ENCODE results near the gene PIP. TPM values are rescaled to one million over a fixed set of nuclear protein-coding genes. Genes with fewer than 3 reads are reported as not detected.
A peak's percentile ranks its signal among the peaks of the same experiment; 100 is the strongest.
"Not testable (repeated sequence)": the region's sequence is repeated elsewhere in the genome, so short reads cannot be mapped to it uniquely, and the experiment has no call there.

PIP gene
- total RNA-seq, 2 experiments from 2014 or later, result not detected

DNA sequence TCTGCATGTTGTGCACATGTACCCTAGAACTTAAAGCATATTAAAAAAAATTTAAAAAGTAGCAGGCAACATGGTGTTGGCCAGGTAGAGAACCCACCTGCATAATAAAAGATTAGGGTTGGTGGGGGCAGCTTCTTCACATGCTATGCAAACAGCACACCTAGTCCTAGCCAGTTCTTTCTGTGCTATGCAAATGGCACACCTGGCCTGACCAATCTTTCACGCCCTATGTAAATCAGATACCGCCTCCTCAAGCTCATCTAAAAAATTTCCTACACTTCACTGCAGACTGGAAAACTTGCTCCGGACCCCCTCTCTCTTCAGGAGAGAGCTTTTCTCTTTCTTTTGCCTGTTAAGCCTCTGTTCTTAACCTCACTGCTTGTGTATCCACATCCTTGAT is 14.5 kb upstream of the PIP start:
- DNase-seq (no peak), ATAC-seq (ENCODE audit: poor library complexity) (no peak)
- Histone ChIP-seq H3K27ac (ENCODE audit: low read depth in 1 of 2, low read length in 2 of 2) (no peak overlapping the region), H3K4me1 (ENCODE audit: insufficient read depth, low read length) (no peaks in the 10 kb centered on the region), H3K27me3 (ENCODE audit: control insufficient read depth in 1 of 2, insufficient read depth in 2 of 2, low read length in 2 of 2) (no peaks in the 10 kb centered on the region), H3K9me3 (ENCODE audit: control insufficient read depth in 1 of 2, insufficient read depth in 1 of 2, low read length in 2 of 2) (peaks cover 0 to 7% of the 10 kb centered on the region in 2 experiments), H3K36me3 (ENCODE audit: insufficient read depth, low read length) (no peaks in the 10 kb centered on the region), H3K4me3 (ENCODE audit: low read length) (no peak overlapping the region)
- Mint-ChIP-seq H3K27ac (no peak overlapping the region), H3K27me3 (peaks cover 10% of the 10 kb centered on the region), H3K4me3 (no peak overlapping the region), H3K9me3 (peaks cover 11% of the 10 kb centered on the region), H3K36me3 (ENCODE audit: low read depth) (no peaks in the 10 kb centered on the region), H3K4me1 (ENCODE audit: low read depth) (no peaks in the 10 kb centered on the region)
- TF ChIP-seq, protein P1, sequence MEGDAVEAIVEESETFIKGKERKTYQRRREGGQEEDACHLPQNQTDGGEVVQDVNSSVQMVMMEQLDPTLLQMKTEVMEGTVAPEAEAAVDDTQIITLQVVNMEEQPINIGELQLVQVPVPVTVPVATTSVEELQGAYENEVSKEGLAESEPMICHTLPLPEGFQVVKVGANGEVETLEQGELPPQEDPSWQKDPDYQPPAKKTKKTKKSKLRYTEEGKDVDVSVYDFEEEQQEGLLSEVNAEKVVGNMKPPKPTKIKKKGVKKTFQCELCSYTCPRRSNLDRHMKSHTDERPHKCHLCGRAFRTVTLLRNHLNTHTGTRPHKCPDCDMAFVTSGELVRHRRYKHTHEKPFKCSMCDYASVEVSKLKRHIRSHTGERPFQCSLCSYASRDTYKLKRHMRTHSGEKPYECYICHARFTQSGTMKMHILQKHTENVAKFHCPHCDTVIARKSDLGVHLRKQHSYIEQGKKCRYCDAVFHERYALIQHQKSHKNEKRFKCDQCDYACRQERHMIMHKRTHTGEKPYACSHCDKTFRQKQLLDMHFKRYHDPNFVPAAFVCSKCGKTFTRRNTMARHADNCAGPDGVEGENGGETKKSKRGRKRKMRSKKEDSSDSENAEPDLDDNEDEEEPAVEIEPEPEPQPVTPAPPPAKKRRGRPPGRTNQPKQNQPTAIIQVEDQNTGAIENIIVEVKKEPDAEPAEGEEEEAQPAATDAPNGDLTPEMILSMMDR (IDR thresholded peaks at IDR 0.05), result no peak
- ChIA-PET CTCF (no interaction called here), POLR2A (no interaction called here)
- intact Hi-C loops (cut with DNase I, micrococcal nuclease), result no loop called here

DNA sequence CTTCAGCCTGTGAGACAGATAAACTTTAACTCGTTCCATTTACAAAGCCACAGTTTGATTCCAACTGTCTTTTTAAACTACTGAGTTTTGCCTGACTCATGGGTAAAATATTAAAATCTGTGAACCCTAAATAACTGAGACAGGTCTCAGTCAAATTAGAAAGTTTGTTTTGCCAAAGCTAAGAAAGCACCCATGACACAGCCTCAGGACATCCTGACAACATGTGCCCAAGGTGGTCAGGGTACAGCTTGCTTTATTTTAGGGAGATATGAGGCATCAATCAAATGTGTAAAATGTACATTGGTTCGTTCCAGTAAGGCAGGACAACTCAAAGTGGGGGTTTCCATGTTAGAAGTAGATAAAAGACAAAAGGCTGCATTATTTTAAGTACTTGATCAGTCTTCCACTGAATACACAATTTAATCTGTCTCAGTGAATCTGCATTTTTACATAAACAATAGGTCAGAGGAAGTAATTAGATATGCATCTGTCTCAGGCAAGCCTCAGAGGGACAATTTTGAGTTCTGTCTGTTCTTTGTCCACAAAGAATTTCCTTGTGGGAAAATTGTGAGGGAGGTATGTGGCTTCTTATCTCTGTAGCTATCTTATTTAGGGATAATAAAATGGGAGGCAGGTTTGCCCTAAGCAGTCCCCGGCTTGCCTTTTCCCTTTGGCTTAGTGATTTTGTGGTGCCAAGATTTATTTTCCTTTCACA is 11.0 kb upstream of the PIP start:
- POLR2A ChIA-PET, result no interaction called here
- DNase-seq, result no peak

DNA sequence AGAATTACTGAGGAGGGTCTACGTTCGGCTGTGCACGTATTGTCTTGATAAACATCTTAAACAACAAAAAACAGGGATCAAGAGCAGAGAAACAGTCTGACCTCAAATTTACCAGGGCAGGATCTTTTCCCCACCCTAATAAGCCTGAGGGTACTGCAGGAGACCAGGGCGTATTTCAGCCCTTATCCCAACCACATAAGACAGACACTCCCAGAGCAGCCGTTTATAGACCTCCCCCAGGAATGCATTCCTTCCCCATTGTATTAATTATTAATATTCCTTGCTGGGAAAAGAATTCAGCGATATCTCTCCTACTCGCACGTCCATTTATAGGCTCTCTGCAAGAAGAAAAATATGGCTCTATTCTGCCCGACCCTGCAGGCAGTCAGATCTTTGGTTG is 8.6 kb upstream of the PIP start:
- H3K36me3 Mint-ChIP-seq (ENCODE audit: low read depth); H3K4me3 Mint-ChIP-seq; H3K4me3 ChIP-seq (ENCODE audit: low read length); H3K36me3 ChIP-seq (ENCODE audit: insufficient read depth, low read length); DNase-seq; CTCF ChIA-PET; H3K4me1 ChIP-seq (ENCODE audit: insufficient read depth, low read length); ATAC-seq (ENCODE audit: poor library complexity); H3K27ac ChIP-seq (ENCODE audit: low read depth in 1 of 2, low read length in 2 of 2); H3K9me3 Mint-ChIP-seq; POLR2A ChIA-PET; H3K4me1 Mint-ChIP-seq (ENCODE audit: low read depth); H3K27me3 ChIP-seq (ENCODE audit: control insufficient read depth in 1 of 2, insufficient read depth in 2 of 2, low read length in 2 of 2); intact Hi-C loops (cut with DNase I, micrococcal nuclease); H3K27ac Mint-ChIP-seq: not testable (repeated sequence)
- H3K27me3 Mint-ChIP-seq, result peaks cover 14% of the 10 kb centered on the region
- H3K9me3 ChIP-seq (ENCODE audit: control insufficient read depth in 1 of 2, insufficient read depth in 1 of 2, low read length in 2 of 2), result peaks cover 14 to 16% of the 10 kb centered on the region in 2 experiments

More for the DNA sequence above, 11.0 kb upstream of the PIP start:
- Histone ChIP-seq H3K4me3 (ENCODE audit: low read length) (no peak overlapping the region), H3K9me3 (ENCODE audit: control insufficient read depth in 1 of 2, insufficient read depth in 1 of 2, low read length in 2 of 2) (peaks cover 8 to 16% of the 10 kb centered on the region in 2 experiments), H3K36me3 (ENCODE audit: insufficient read depth, low read length) (no peaks in the 10 kb centered on the region), H3K4me1 (ENCODE audit: insufficient read depth, low read length) (no peaks in the 10 kb centered on the region), H3K27me3 (ENCODE audit: control insufficient read depth in 1 of 2, insufficient read depth in 2 of 2, low read length in 2 of 2) (no peaks in the 10 kb centered on the region), H3K27ac (ENCODE audit: low read depth in 1 of 2, low read length in 2 of 2) (no peak overlapping the region)
- no peak for ATAC-seq (ENCODE audit: poor library complexity)
- Mint-ChIP-seq H3K27ac (no peak overlapping the region), H3K9me3 (peaks cover 9% of the 10 kb centered on the region), H3K4me3 (no peak overlapping the region), H3K4me1 (ENCODE audit: low read depth) (no peaks in the 10 kb centered on the region), H3K27me3 (peaks cover 10% of the 10 kb centered on the region), H3K36me3 (ENCODE audit: low read depth) (no peaks in the 10 kb centered on the region)
- CTCF ChIA-PET, result no interaction called here
- intact Hi-C loops (cut with DNase I, micrococcal nuclease), result no loop called here
- TF ChIP-seq, protein P1 (IDR thresholded peaks at IDR 0.05), result no peak

DNA sequence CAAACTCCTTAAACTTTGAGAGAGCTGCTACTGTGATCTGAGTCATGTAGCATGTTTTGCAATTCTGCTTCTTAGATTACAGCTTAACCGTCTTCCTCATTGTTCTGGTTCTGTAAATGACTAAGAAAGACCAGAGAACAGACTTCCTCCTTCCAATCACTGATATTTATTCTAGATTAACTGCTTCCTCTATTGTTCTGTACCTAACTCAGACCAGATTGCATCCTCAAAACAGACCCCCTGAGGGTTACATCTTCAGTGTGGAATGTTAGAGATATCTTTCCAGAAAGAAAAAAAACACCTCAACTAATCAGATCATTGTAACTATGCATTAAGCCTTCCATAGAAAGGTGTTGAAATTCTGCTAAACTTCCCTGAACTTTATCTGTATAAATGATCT is 5.7 kb upstream of the PIP start:
- no peak overlapping the region for H3K27ac Mint-ChIP-seq
- no peaks in the 10 kb centered on the region for H3K36me3 Mint-ChIP-seq (ENCODE audit: low read depth)
- peaks cover 14 to 16% of the 10 kb centered on the region in 2 experiments for H3K9me3 ChIP-seq (ENCODE audit: control insufficient read depth in 1 of 2, insufficient read depth in 1 of 2, low read length in 2 of 2)
- no peak overlapping the region for H3K4me3 ChIP-seq (ENCODE audit: low read length)
- peak in 3 of 14 experiments; percentile 14 to 52 (median 37) for DNase-seq
- no peak overlapping the region for H3K27ac ChIP-seq (ENCODE audit: low read depth in 1 of 2, low read length in 2 of 2)
- no peak for ATAC-seq (ENCODE audit: poor library complexity)
- H3K27me3 ChIP-seq (ENCODE audit: control insufficient read depth in 1 of 2, insufficient read depth in 2 of 2, low read length in 2 of 2), result peaks cover 0 to under 1% of the 10 kb centered on the region in 2 experiments
- ChIA-PET POLR2A (no interaction called here), CTCF (no interaction called here)
- H3K4me1 Mint-ChIP-seq (ENCODE audit: low read depth), result no peaks in the 10 kb centered on the region
- no peak overlapping the region for H3K4me3 Mint-ChIP-seq
- intact Hi-C loops (cut with DNase I, micrococcal nuclease), result no loop called here
- peaks cover 25% of the 10 kb centered on the region for H3K27me3 Mint-ChIP-seq
- TF ChIP-seq, protein P1 (IDR thresholded peaks at IDR 0.05), result no peak
- no peaks in the 10 kb centered on the region for H3K36me3 ChIP-seq (ENCODE audit: insufficient read depth, low read length)
- no peaks in the 10 kb centered on the region for H3K4me1 ChIP-seq (ENCODE audit: insufficient read depth, low read length)
- peaks cover 9% of the 10 kb centered on the region for H3K9me3 Mint-ChIP-seq

Data from CD4-positive, alpha-beta T cell (primary cell).